Effector memory CD4-positive, alpha-beta T cell (primary cell): ENCODE results near the gene PARD3B.

Experiments
- DNase-seq, 3 donors: peaks; one replicate each; pipeline ENCODE4 v3.0.0-alpha.2; 2020
- H3K27ac ChIP-seq: 2 replicates; pipeline ENCODE4 v1.7.0; 2013; ENCODE audit warnings: mild to moderate bottlenecking, low read length, moderate library complexity; ENCODE audit not compliant: insufficient read depth, poor library complexity, severe bottlenecking
- H3K27me3 ChIP-seq: replicated peaks from 2 replicates; pipeline ENCODE4 v1.7.0; 2013; ENCODE audit warnings: mild to moderate bottlenecking, low read length; ENCODE audit not compliant: insufficient read depth, control insufficient read depth, poor library complexity, severe bottlenecking
- H3K36me3 ChIP-seq: 2 replicates; pipeline ENCODE4 v1.7.0; 2013; ENCODE audit warnings: mild to moderate bottlenecking, low read length, moderate library complexity; ENCODE audit not compliant: control insufficient read depth, insufficient read depth
- H3K4me1 ChIP-seq: 2 replicates; pipeline ENCODE4 v1.7.0; 2013; ENCODE audit warnings: low read length, mild to moderate bottlenecking; ENCODE audit not compliant: control insufficient read depth, insufficient read depth, poor library complexity, severe bottlenecking
- H3K4me3 ChIP-seq: 2 replicates; pipeline ENCODE4 v1.7.0; 2013; ENCODE audit warnings: low read length, low read depth, mild to moderate bottlenecking; ENCODE audit not compliant: insufficient read depth, poor library complexity, severe bottlenecking
- H3K9me3 ChIP-seq: 2 replicates; pipeline ENCODE4 v1.7.0; 2013; ENCODE audit warnings: mild to moderate bottlenecking, low read length, moderate library complexity; ENCODE audit not compliant: control insufficient read depth

The PARD3B gene

DNA sequence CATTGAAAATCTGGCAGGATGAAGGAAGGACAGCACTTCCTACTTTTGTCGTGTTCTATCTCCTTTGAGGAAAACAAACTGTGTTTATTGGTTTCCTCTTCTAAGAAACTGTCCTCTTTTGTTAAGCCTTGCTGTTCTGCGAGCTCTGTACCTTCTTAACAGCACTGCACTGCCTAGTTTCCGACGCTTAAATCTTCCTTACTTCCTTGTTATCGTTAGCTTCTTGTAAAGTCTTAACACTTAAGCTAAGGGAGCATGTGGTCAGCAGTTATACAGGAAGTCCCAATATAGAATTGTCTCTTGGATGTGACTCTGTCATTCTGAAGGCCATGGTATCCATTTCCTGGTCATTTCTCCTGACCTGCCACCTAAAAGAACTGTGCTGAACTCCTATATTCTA, 584.3 kb downstream of the PARD3B start:
- no peaks in the 10 kb centered on the region for H3K27me3 ChIP-seq
- H3K36me3 ChIP-seq = no peaks in the 10 kb centered on the region
- H3K9me3 ChIP-seq = no peaks in the 10 kb centered on the region
- no peak overlapping the region for H3K27ac ChIP-seq
- no peak overlapping the region for H3K4me3 ChIP-seq
- DNase-seq = no peak
- no peaks in the 10 kb centered on the region for H3K4me1 ChIP-seq

DNA sequence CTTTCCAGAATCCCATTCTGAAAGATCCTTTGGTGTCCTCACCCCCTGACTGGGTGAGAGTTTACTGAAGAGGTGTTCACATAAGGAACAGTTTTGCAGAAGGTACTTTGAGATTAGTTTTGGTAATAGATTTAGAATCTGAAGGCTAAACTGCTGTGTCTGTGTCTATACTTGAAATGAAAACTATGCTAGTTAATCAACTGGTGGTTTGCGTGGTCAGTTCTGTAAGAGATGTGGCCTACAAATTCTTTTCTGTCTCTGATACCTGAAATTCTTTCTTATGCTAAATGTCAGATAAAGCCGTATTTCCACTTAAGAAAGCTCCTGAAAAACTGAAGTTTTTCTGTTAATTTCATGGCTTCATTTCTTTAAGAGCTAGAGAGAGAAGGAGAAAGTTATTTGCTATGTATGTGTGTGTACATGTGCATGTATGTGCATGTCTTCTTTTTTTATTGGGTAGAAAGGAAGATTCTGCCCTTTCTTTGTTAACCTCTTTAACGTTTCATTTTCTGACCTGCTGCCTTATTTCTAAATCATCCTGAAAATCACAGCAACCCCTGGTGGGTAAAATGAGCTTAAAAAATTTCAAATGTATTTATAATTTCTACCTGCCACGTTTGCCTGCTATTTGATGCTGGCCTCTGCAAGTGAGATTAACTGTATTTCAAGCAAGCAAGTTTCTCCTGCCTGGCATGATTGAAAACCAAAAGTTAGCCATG, 585.0 kb downstream of the PARD3B start:
- no peak for DNase-seq
- Histone ChIP-seq H3K27ac (no peak overlapping the region), H3K36me3 (no peaks in the 10 kb centered on the region), H3K9me3 (no peaks in the 10 kb centered on the region), H3K27me3 (no peaks in the 10 kb centered on the region), H3K4me1 (no peaks in the 10 kb centered on the region), H3K4me3 (no peak overlapping the region)

DNA sequence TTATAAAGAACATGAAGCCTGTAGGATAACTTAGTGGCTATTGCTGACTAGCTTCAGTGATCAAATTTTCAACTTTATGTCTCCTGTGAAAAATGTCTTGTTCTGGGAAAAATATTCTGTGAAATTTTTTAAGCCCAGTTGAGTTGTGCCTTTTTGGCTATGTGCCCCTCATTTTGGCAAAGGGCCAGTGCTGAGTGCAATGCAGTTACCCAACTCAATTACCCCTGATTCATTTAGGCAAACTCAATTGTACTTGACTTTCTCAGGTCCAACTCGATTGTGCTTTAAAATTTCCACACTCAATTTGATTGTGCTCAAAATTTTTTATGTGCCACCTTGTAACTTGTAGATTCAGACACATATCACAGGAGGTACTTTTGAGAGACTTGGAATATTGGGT, 588.3 kb downstream of the PARD3B start:
- H3K27ac ChIP-seq = no peak overlapping the region
- no peak for DNase-seq
- no peaks in the 10 kb centered on the region for H3K9me3 ChIP-seq
- no peaks in the 10 kb centered on the region for H3K4me1 ChIP-seq
- H3K4me3 ChIP-seq = no peak overlapping the region
- H3K27me3 ChIP-seq = no peaks in the 10 kb centered on the region
- H3K36me3 ChIP-seq = no peaks in the 10 kb centered on the region

DNA sequence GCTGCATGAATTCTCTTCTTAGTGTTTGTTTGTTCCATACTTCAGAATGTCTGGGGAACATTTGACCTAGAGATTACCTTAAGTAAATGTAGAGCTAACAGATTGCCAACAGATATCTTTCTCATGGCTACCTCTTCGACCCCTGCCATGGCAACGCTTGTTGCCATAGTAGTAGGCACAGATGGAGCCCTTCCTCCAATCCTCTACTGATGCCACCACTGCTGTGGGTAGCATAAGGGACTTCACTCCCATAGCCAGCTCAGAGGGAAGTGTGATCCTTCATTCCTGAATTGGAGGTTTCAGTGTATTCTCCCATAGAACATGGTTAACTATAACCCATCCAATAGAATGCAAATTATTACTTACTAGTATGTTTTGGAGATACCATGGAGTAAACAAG, 593.5 kb downstream of the PARD3B start:
- no peaks in the 10 kb centered on the region for H3K4me1 ChIP-seq

DNA sequence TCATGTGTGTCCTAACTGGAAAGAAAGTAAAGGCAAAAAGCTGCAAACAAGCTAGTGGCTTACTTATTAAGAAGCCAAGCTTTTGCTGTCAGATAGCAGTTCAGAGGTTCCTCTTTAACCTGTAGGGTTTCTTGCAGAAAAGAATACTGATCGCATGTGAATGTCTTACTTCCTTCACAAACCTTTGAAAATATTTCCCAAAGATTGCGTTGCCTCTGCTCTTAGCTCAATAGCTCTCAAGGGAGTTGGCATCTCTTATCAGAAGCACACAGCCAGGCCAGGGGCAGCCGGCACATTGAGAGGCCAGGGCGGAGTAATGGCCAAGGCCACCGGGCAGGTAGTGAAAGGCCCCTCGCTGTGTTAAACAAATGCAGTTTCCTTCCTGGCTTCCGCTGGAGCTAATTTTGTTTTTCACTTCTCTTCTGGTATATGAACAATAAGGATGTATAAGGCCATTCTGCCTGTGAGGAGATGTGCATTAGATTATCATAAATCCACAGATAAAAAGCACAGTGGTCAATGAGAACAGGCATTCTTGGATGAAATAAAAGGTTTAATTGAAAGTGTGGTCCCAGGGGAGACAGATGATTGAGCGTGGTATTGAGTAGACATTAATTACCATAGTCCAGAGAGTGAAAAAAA, 594.7 kb downstream of the PARD3B start:
- no peaks in the 10 kb centered on the region for H3K9me3 ChIP-seq
- H3K27me3 ChIP-seq = no peaks in the 10 kb centered on the region
- H3K27ac ChIP-seq = no peak overlapping the region
- H3K36me3 ChIP-seq = no peaks in the 10 kb centered on the region
- H3K4me3 ChIP-seq = no peak overlapping the region
- H3K4me1 ChIP-seq = no peaks in the 10 kb centered on the region
- DNase-seq = no peak

More for the DNA sequence above, 593.5 kb downstream of the PARD3B start:
- no peaks in the 10 kb centered on the region for H3K36me3 ChIP-seq
- H3K27ac ChIP-seq = no peak overlapping the region
- H3K27me3 ChIP-seq = no peaks in the 10 kb centered on the region
- no peaks in the 10 kb centered on the region for H3K9me3 ChIP-seq
- H3K4me3 ChIP-seq = no peak overlapping the region
- no peak for DNase-seq

DNA sequence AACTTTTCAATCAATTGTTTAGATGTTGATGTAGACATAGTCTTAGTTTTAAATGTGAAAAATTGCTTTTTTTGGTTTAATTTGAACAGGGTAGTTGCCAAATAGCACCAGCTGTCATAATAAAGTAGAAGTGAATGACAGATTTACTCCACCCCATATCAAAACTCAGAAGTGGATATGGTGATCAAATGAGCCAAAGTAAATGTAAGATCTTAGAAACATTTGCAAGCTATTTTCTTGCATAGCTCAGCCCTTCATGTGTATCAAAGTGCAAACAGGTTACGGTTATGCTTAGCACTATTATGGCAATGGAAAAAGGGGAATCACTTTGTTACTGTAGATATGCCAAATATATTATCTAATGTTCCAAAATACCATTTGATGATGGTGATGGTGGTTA, 596.1 kb downstream of the PARD3B start:
- Histone ChIP-seq H3K27ac (no peak overlapping the region), H3K36me3 (no peaks in the 10 kb centered on the region), H3K27me3 (no peaks in the 10 kb centered on the region), H3K9me3 (no peaks in the 10 kb centered on the region), H3K4me1 (no peaks in the 10 kb centered on the region), H3K4me3 (no peak overlapping the region)
- DNase-seq = no peak

DNA sequence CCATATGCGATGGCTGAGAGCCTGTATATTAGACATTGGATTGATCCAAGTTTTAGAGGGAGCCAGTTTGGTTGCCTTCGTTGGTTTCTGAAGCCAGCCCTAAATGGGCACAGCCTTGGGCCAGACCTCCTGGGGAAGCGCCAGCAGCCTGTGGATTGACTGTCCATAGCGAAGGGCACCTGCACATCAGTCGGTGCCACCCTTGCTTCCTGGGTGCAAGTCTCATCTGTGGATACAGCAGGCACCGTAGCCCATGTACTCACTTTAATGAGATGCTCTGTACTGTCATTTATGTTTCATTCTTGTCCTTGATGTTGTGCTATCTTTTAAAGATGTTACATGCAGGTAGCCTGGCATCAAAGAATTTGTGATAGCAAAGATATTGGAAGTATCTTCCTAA, 600.6 kb downstream of the PARD3B start:
- Histone ChIP-seq H3K27me3 (no peaks in the 10 kb centered on the region), H3K4me3 (no peak overlapping the region), H3K27ac (no peak overlapping the region), H3K9me3 (no peaks in the 10 kb centered on the region), H3K36me3 (no peaks in the 10 kb centered on the region), H3K4me1 (no peaks in the 10 kb centered on the region)
- no peak for DNase-seq

DNA sequence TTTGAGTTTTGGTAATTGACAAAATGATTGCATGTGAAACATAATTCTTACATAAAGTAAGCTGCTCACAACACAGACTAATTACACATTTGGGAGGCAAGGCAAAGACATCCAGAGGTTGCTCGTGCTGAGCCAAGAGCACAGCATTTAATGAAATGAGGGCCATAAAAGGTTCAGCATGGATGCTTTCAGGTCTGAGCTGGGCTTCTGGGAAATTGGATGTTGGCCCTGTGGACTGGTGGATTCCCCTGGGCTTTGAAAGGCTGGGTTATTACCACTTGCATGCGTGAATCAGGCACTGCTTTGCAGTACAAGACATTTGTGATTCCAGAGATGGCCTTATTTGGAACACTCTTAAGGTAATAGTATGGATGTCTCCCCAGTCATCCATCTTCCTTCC, 603.5 kb downstream of the PARD3B start:
- Histone ChIP-seq H3K27ac (no peak overlapping the region), H3K4me3 (no peak overlapping the region), H3K9me3 (no peaks in the 10 kb centered on the region), H3K27me3 (no peaks in the 10 kb centered on the region), H3K4me1 (no peaks in the 10 kb centered on the region), H3K36me3 (no peaks in the 10 kb centered on the region)
- DNase-seq = no peak

DNA sequence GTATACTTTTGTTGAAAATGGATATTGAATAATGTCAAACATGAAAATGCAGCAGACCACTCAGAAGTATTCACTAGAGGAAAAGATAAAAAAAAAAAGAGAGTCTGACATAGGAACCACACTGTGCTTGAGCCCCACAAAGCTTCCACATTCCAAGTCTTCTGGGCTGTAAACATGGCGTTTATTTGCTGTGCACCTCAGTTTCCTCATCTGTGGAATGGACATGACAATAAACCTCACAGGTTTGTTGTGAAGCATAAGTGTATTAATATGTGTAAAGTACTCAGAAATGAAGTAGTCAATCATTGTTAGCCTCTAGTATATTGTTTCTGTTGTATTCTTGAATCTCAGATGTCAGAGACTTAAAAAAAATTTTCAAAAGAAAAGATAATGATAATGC, 611.2 kb downstream of the PARD3B start:
- no peak for DNase-seq
- no peaks in the 10 kb centered on the region for H3K27me3 ChIP-seq
- H3K4me3 ChIP-seq = no peak overlapping the region
- H3K27ac ChIP-seq = no peak overlapping the region
- no peaks in the 10 kb centered on the region for H3K9me3 ChIP-seq
- no peaks in the 10 kb centered on the region for H3K36me3 ChIP-seq
- no peaks in the 10 kb centered on the region for H3K4me1 ChIP-seq

DNA sequence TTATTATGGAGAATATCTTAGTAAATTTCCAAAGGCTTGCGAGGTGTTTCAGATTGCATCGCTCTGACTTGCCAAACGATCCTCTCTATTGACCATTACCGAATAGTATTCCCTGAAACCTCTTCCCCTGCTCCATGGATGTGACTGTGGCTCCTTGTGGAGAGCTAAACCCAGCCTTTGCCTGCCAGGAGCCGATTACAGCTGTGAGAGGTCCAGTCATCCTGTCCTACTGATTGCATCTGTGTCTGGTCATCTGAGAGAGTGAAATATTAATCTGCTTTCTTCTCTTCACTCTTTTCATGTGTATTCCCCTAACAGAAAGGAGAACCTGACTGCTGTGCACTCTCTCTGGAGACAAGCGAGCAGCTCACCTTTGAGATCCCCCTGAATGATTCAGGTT, 613.1 kb downstream of the PARD3B start:
- H3K9me3 ChIP-seq = no peaks in the 10 kb centered on the region
- H3K27me3 ChIP-seq = no peaks in the 10 kb centered on the region
- H3K4me3 ChIP-seq = no peak overlapping the region
- no peaks in the 10 kb centered on the region for H3K4me1 ChIP-seq
- no peak for DNase-seq
- no peak overlapping the region for H3K27ac ChIP-seq
- no peaks in the 10 kb centered on the region for H3K36me3 ChIP-seq
